Vagina (tissue), 2 donors: Measurements from ENCODE around the gene COPG1. TPM values are rescaled to one million over a fixed set of nuclear protein-coding genes. Genes with fewer than 3 reads are reported as not detected.

Experiments
- DNase-seq, 2 donors: peaks; one replicate each; pipeline ENCODE4 v3.0.0-alpha.2; 2017; ENCODE audit errors: extremely low spot score in 2 of 2
- H3K27ac ChIP-seq: fragments of 200-600 bp; sonication (generic); one replicate; pipeline ENCODE4 v1.5.1; 2019
- H3K27me3 ChIP-seq: fragments of 200-600 bp; sonication (generic); one replicate; pipeline ENCODE4 v1.5.1; 2019
- H3K36me3 ChIP-seq, 2 donors: fragments of 200-600 bp; sonication (generic); one replicate each; pipeline ENCODE4 v1.5.1; 2017 to 2019
- H3K4me1 ChIP-seq: fragments of 200-600 bp; sonication (generic); one replicate; pipeline ENCODE4 v1.5.1; 2019
- H3K4me3 ChIP-seq, 2 donors: fragments of 200-600 bp; sonication (generic); 1 replicate in 1 of 2; 2 replicates in 1 of 2; pipeline ENCODE4 v1.5.1; 2016 to 2019
- H3K9me3 ChIP-seq: fragments of 200-600 bp; sonication (generic); one replicate; pipeline ENCODE4 v1.5.1; 2019
- CTCF ChIP-seq, 3 experiments: fragments of 450-650 bp in 2 of 3; fragments of 200-600 bp in 1 of 3; sonication (generic) in 1 of 3; IDR thresholded peaks; one replicate each; pipeline ENCODE4 v1.5.1; 2017 to 2019; ENCODE audit warnings: antibody characterized with exemption in 3 of 3, mild to moderate bottlenecking in 2 of 3, moderate library complexity in 2 of 3
- POLR2A ChIP-seq, 2 donors: fragments of 450-650 bp; IDR thresholded peaks; one replicate each; pipeline ENCODE4 v1.6.1; 2017; ENCODE audit warnings: antibody characterized with exemption in 2 of 2, mild to moderate bottlenecking in 2 of 2, moderate library complexity in 2 of 2
- POLR2AphosphoS5 ChIP-seq, 2 donors: sonication (generic); formaldehyde crosslinking; IDR thresholded peaks; one replicate each; pipeline ENCODE4 v1.9.0; 2017; ENCODE audit warnings: antibody characterized with exemption in 2 of 2, mild to moderate bottlenecking in 2 of 2, low read depth in 1 of 2; ENCODE audit not compliant: insufficient read depth in 1 of 2
- intact Hi-C: fragments of 100-400 bp; cut with DNase I; formaldehyde crosslinking; loops from one replicate; pipeline ENCODE4 v1.15.1; 2023
- total RNA-seq: library from RNA; depleted of rRNA; stranded (reverse); fragments of >200 nt; gene quantifications from one replicate; pipeline ENCODE4 v1.2.3, GENCODE V29; 2016

Gene COPG1
- total RNA-seq, 1 donor from 2014 or later: 76.4 TPM

- DNase-seq: no peak
- H3K36me3 ChIP-seq: peaks cover 0 to 27% of the 10 kb centered on the region in 2 donors
- H3K4me1 ChIP-seq: no peaks in the 10 kb centered on the region
- no peak overlapping the region for H3K27ac ChIP-seq
- TF ChIP-seq POLR2A (IDR thresholded peaks at IDR 0.05) (no peak), POLR2AphosphoS5 (IDR thresholded peaks at IDR 0.05; ENCODE audit: insufficient read depth in 1 of 2, low read depth in 1 of 2) (no peak), CTCF (IDR thresholded peaks at IDR 0.05) (no peak)
- no peaks in the 10 kb centered on the region for H3K9me3 ChIP-seq
- H3K4me3 ChIP-seq: no peak overlapping the region
- intact Hi-C loops: no loop called here
- H3K27me3 ChIP-seq: no peaks in the 10 kb centered on the region
Observed at GRCh38 chr3:129291236-129291886, 42.0 kb downstream of the COPG1 start.

GRCh38 chr3:129295286-129295685 lies 45.9 kb downstream of the COPG1 start:
- no peaks in the 10 kb centered on the region for H3K27me3 ChIP-seq
- no peak overlapping the region for H3K4me3 ChIP-seq
- H3K4me1 ChIP-seq: no peaks in the 10 kb centered on the region
- DNase-seq: no peak
- H3K9me3 ChIP-seq: no peaks in the 10 kb centered on the region
- intact Hi-C loops: no loop called here
- TF ChIP-seq POLR2AphosphoS5 (IDR thresholded peaks at IDR 0.05; ENCODE audit: insufficient read depth in 1 of 2, low read depth in 1 of 2) (no peak), CTCF (IDR thresholded peaks at IDR 0.05) (no peak), POLR2A (IDR thresholded peaks at IDR 0.05) (no peak)
- peaks cover 2 to 31% of the 10 kb centered on the region in 2 donors for H3K36me3 ChIP-seq
- no peak overlapping the region for H3K27ac ChIP-seq

GRCh38 chr3:129304146-129304961 lies 54.9 kb downstream of the COPG1 start:
- peak overlapping the region; percentile 86 for H3K27ac ChIP-seq
- no peak for DNase-seq

GRCh38 chr3:129304962-129305222 lies 55.5 kb downstream of the COPG1 start:
- Histone ChIP-seq H3K4me1 (peaks cover 20% of the 10 kb centered on the region), H3K27me3 (no peaks in the 10 kb centered on the region), H3K4me3 (peak overlapping the region in 1 of 2 donors; percentile 33), H3K27ac (peak overlapping the region; percentile 86), H3K9me3 (no peaks in the 10 kb centered on the region), H3K36me3 (peaks cover under 1 to 13% of the 10 kb centered on the region in 2 donors)
- intact Hi-C loops: no loop called here
- DNase-seq: no peak
- TF ChIP-seq POLR2A (IDR thresholded peaks at IDR 0.05) (no peak), CTCF (IDR thresholded peaks at IDR 0.05) (no peak), POLR2AphosphoS5 (IDR thresholded peaks at IDR 0.05; ENCODE audit: insufficient read depth in 1 of 2, low read depth in 1 of 2) (no peak)

More at GRCh38 chr3:129304146-129304961, 54.9 kb downstream of the COPG1 start:
- intact Hi-C loops: no loop called here
- Histone ChIP-seq H3K4me3 (no peak overlapping the region), H3K4me1 (peaks cover 18% of the 10 kb centered on the region), H3K27me3 (no peaks in the 10 kb centered on the region), H3K36me3 (peaks cover 2 to 14% of the 10 kb centered on the region in 2 donors), H3K9me3 (no peaks in the 10 kb centered on the region)
- no peak for TF ChIP-seq POLR2AphosphoS5 (IDR thresholded peaks at IDR 0.05; ENCODE audit: insufficient read depth in 1 of 2, low read depth in 1 of 2)

GRCh38 chr3:129305592-129306091 lies 56.2 kb downstream of the COPG1 start:
- TF ChIP-seq POLR2AphosphoS5 (IDR thresholded peaks at IDR 0.05; ENCODE audit: insufficient read depth in 1 of 2, low read depth in 1 of 2) (peak; percentile 74 to 82), CTCF (IDR thresholded peaks at IDR 0.05) (no peak), POLR2A (IDR thresholded peaks at IDR 0.05) (no peak)
- peaks cover 27% of the 10 kb centered on the region for H3K4me1 ChIP-seq
- H3K9me3 ChIP-seq: no peaks in the 10 kb centered on the region
- peak overlapping the region; percentile 28 to 33 for H3K4me3 ChIP-seq
- intact Hi-C loops: no loop called here
- DNase-seq: peak in 1 of 2 donors; percentile 93
- H3K36me3 ChIP-seq: peaks cover 0 to 13% of the 10 kb centered on the region in 2 donors
- H3K27ac ChIP-seq: peak overlapping the region; percentile 86
- H3K27me3 ChIP-seq: no peaks in the 10 kb centered on the region
